Coronary artery (tissue), 2 donors: ENCODE data around the gene TESK2.

Experiments used
- DNase-seq: peaks from one replicate; pipeline ENCODE4 v3.0.0-alpha.2; 2017; ENCODE audit warnings: low spot score
- H3K27ac ChIP-seq, 2 donors: fragments of 200-600 bp; sonication (generic); one replicate each; pipeline ENCODE4 v1.5.1; 2016 to 2019
- H3K4me3 ChIP-seq: fragments of 200-600 bp; sonication (generic); 2 replicates; pipeline ENCODE4 v1.5.1; 2016; ENCODE audit warnings: mild to moderate bottlenecking, moderate library complexity
- CTCF ChIP-seq: fragments of 200-600 bp; sonication (generic); IDR thresholded peaks from one replicate; pipeline ENCODE4 v1.5.1; 2019; ENCODE audit warnings: antibody characterized with exemption

TESK2 gene

DNA sequence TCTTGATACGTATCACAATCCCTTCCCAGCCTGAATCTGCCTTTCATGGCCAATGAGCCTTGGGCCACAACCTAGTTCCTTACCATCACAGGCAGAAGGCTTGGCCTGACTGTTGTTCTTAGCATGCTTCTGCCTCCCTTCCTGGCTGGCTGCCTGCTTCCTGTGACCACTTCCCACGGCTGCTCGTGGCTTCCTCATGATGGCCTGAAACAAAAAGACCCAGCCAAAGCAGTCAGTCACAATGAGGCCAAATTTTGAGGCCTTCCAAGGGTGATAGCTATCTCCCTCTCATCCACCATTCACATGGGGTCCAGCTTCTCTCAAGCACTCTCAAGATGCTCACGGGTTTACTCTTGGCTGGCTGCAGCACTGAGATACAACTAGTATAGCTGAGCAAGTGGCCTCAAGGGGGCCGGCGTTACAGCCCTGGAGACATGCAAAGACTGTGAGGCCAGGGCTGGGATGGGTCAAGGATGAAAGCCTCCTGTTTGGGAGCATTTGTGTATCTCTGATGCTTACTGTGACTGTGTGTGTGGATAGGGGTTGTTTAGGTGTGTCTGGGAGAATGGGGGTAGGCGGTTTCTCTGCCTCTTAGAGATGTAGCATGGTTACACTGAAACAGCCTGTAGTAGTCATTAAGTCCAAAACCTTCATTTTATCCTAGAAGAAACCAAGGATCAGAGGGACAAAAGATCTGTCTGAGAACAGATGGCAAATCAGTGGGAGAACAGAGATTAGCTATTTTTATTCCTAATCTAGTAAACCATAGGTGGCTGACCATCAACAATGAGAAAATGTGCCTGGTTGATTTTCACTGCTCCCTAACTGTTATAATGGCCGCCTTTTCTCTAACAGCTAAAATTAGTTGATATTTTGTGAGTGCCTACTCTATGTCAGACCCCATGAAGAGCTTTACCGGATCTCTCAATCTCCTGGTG is 156.4 kb downstream of the TESK2 start:
- Histone ChIP-seq H3K4me3 (no peak overlapping the region), H3K27ac (no peak overlapping the region)
- no peak for DNase-seq
- TF ChIP-seq CTCF: no peak

DNA sequence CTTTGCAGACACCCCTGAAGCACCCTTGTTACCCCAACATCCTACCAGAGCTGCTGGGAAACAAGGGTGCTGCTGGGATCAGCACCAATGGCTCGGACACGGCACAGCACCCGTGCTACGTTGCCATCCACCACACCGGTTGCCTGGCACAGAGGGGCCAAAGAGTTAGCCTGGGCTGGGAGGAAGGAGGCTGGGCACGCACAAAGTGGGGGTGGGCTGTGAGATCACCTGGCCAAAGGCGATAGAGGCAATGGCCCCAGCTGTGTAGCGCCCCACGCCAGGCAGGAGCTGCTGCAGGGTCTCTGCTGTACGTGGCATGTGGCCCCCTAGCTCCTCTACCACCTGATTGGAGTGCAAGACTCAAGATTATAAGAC is 158.6 kb downstream of the TESK2 start:
- H3K4me3 ChIP-seq: no peak overlapping the region
- no peak for TF ChIP-seq CTCF
- no peak overlapping the region for H3K27ac ChIP-seq
- DNase-seq: no peak

GRCh38 chr1:45331436-45332345 is 159.3 kb downstream of the TESK2 start:
- no peak for TF ChIP-seq CTCF
- no peak for DNase-seq
- Histone ChIP-seq H3K27ac (no peak overlapping the region), H3K4me3 (no peak overlapping the region)

DNA sequence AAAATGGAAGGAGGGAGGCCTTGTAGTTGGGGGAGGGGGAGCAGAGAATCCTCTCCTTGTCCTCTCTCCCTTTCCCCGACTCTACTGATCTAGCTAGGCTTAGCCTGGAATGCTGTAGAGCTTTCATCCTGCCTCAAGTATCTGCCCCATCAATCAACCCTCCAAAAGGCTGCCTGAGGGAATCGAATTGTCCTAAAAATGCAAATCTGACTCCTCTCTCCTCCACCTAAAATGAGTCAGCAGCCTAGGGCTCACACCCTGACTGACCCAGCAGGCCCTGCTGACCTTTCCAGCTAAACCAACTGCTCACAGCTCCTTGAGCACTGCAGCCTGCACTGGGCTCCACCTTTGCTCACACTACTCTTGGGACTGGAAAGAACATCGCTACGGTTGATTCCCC is 161.5 kb downstream of the TESK2 start:
- H3K4me3 ChIP-seq: no peak overlapping the region
- no peak for TF ChIP-seq CTCF
- no peak overlapping the region for H3K27ac ChIP-seq
- no peak for DNase-seq

DNA sequence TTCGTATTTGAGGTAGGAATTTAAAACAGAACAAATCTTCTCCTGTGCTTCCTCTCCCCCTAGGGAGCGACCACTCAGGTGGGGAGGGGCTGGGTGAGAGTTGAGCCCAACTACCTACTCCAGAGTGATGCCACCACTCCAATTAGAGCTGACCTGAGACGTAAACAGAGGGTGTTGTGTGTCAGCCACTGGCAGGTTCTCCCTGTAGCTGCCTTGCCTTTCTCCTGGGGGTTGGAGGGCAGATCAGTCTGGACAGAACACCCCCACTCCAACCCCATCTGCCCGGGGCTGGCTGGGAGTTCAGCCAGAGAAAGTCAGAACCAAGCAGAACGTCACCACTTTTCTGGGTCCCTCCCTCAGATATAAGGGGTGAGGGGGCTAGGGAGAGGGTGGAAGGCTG is 162.3 kb downstream of the TESK2 start:
- H3K27ac ChIP-seq: no peak overlapping the region
- TF ChIP-seq CTCF: no peak
- no peak overlapping the region for H3K4me3 ChIP-seq
- DNase-seq: no peak

GRCh38 chr1:45327644-45328515 is 163.1 kb downstream of the TESK2 start:
- Histone ChIP-seq H3K27ac (no peak overlapping the region), H3K4me3 (peak overlapping the region; percentile 72)
- DNase-seq: no peak
- no peak for TF ChIP-seq CTCF
